Astrocyte (in vitro differentiated cells and primary cell): ENCODE data around the gene KIAA1671.

Experiments used
- CTCF ChIP-seq: IDR thresholded peaks from 2 replicates; pipeline ENCODE4 v1.5.1; 2011; ENCODE audit warnings: low read depth, mild to moderate bottlenecking, inconsistent platforms, low read length, moderate library complexity; ENCODE audit not compliant: insufficient read depth
- EZH2 ChIP-seq: IDR thresholded peaks from 2 replicates; pipeline ENCODE4 v1.6.1; 2012; ENCODE audit warnings: mild to moderate bottlenecking, low read length, inconsistent platforms; ENCODE audit not compliant: insufficient read depth

GRCh38 chr22:24954856-24955255 lies 2.3 kb downstream of the KIAA1671 start:
- TF ChIP-seq CTCF: no peak
- no peak for TF ChIP-seq EZH2
